Hematopoietic multipotent progenitor cell treated with erythropoietin and hydrocortisone succinate and interleukin-3 and kit ligand, for 8 days (in vitro differentiated cells): Measurements from ENCODE around the gene DAGLA.

Experiments used
- DNase-seq: peaks from one replicate; pipeline ENCODE4 v3.0.0-alpha.2; 2015

DAGLA gene

GRCh38 chr11:61711498-61711897 is 31.3 kb downstream of the DAGLA start:
- no peak for DNase-seq

DNA sequence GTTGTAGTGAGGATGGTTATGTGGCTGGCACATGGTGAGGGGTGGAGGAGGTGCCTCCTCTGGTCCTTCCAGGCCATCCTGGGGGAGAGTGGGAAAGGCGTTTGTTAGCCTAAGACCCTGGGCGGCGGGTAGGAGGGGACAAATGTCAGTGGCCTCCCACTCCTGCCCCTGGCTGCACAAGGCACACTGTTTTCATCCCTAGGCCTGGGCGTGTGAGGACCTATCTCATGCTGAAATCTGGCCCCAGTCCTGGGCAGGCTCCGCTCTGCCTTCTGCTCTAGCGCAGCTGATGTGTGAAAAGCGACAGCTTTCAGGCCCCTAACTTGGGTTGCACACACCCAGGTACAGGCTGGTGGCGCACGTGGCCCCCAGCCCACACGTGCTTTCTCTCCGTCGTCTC is 32.1 kb downstream of the DAGLA start:
- no peak for DNase-seq

DNA sequence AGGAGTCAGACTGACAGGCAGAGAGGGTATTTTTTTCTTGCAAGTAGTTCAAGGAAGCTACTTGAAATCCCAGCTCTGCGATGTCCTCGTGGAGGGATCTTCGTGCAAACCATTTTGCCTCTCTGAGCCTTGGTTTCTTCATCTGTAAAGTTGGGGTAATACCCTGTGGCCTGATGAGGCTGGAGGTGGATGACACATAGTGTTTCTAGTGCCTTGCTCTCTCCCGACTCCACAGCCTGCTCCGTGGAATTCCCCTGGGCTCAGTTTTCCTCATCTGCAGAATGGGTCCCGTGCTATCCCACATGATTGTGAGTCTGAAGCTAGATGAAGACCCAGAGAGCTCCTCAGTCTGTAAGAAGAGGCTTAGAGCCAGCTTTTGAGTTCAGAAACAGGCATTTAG is 32.7 kb downstream of the DAGLA start:
- DNase-seq: no peak

- no peak for DNase-seq
Measured at GRCh38 chr11:61713464-61713863, 33.3 kb downstream of the DAGLA start.

- DNase-seq: no peak
Measured at GRCh38 chr11:61713906-61714305, 33.7 kb downstream of the DAGLA start.

- no peak for DNase-seq
Measured at GRCh38 chr11:61714316-61714715, 34.1 kb downstream of the DAGLA start.

GRCh38 chr11:61714916-61715315 is 34.7 kb downstream of the DAGLA start:
- no peak for DNase-seq

DNA sequence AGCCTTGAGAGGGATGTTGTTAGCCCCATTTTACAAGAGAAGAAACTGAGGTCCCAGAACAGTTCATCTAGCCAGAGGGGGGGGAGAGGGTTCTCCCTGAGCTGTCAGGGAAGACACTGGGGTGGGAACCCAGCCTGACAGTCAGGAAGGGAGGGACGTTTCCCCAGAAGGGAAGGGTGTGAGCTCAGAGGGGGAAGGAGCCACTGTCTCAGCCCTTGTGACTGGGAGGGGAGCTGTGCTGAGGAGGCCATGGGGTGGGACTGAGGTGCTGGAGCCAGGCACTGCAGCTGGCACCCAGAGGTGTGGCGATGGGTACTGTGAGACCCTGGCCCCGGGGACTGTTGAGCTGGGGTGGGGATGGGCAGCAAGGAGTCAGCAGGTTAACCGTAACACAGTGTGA is 35.7 kb downstream of the DAGLA start:
- DNase-seq: no peak

- DNase-seq: no peak
Measured at GRCh38 chr11:61716478-61717285, 36.5 kb downstream of the DAGLA start.

DNA sequence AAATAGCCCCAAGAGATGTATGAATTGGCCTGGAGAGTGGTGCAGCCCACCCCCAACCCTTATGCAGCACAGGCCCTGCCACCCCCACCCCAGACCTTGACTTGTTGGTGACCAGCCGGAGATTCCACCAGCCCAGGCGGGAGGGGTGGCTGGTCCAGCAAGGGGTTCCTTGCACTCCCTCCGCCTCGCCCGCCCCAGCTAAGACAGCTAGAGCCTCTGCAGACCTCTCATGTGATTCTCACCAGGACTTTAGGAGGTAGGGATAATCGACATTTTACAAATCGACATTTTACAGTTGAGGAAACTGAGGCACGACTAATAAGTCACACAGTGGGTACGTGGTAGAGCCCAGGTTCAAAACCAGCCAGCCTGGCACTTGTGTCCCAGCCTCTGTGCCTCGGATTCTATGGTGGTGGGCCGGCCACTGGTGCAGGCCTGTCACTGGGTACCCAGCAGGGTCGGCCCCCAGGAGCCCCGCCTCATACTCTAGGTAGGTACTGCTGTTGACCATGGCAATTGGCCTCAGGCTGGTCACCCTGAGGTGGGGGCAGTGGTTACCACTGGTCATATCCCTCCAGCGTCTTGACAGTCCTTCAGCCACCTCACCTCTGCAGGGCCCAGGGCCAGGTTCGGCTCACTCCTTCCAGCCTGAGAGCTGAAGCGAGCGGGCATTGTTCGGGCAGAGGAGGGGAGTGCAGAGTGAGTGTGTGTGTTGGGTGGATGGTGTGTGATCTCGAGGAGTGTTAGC is 37.3 kb downstream of the DAGLA start:
- DNase-seq: no peak

GRCh38 chr11:61718046-61718531 is 37.9 kb downstream of the DAGLA start:
- DNase-seq: no peak

- DNase-seq: no peak
Measured at GRCh38 chr11:61718621-61719302, 38.6 kb downstream of the DAGLA start.

DNA sequence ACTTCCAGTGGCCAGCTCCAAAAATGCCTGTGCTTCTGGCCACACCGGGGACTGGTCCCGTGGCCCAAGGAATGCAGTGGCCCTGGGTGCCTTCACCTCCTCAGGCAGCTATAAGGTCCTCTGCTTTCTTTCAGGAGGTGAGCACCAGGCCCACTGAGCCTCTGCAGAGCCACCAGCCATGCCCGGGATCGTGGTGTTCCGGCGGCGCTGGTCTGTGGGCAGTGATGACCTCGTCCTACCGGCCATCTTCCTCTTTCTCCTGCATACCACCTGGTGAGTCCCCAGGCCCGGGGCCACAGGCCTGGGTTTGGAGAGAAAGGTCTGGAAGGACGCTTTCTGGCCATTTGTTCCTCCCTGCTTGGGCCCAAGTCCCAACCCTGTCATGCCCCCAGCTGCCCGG is 39.8 kb downstream of the DAGLA start:
- no peak for DNase-seq

DNA sequence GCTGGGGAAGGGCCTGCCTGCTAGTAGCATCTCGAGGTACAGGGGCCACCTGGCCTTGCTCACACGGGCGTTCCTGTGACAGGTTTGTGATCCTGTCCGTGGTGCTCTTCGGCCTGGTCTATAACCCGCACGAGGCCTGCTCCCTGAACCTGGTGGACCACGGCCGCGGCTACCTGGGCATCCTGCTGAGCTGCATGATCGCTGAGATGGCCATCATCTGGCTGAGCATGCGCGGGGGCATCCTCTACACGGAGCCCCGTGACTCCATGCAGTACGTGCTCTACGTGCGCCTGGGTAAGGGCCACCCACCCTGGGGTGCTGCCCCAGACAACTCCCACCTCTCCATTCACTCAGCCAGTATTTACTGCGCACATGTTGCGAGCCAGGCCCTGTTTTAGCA is 40.4 kb downstream of the DAGLA start:
- DNase-seq: no peak

DNA sequence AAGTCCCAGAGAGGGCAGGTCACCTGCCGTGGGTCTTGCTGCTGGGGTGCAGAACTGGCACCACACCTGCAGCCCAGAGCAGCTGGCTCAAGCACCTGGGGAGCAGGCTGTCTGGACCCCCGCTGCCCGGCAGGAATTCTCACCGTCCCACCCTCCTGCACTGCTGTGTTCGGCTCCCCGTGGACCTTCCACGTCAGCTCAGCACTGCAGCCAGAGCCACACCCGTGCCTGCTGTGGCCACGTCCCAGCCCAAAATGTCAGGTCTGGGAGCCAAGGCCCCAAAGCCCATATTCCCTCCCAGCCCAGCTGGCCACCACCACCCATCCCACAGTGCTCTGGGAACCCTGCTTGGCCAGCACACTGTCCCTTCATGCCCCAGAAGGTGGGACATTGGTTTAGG is 44.2 kb downstream of the DAGLA start:
- DNase-seq: no peak

DNA sequence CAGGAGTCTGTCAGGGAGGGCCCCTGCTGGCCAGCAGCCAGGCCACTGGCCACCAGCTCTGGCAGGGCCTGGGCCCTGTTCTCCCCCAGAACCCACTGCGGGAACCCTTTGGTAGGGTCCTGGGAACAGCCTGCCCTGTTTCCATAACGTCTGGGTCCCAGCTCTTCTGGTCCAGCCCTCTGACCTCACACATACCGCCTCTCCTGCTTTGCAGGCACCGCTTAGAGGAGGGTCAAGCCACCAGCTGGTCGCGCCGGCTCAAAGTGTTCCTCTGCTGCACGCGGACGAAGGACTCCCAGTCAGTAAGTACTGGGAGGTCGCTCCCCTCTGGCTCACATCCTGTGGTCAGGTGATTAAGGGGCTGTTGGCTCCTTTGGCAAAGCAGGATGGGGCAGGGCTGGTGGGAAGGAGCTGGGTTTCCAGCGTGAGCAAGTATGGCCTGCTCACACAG is 45.6 kb downstream of the DAGLA start:
- no peak for DNase-seq

DNA sequence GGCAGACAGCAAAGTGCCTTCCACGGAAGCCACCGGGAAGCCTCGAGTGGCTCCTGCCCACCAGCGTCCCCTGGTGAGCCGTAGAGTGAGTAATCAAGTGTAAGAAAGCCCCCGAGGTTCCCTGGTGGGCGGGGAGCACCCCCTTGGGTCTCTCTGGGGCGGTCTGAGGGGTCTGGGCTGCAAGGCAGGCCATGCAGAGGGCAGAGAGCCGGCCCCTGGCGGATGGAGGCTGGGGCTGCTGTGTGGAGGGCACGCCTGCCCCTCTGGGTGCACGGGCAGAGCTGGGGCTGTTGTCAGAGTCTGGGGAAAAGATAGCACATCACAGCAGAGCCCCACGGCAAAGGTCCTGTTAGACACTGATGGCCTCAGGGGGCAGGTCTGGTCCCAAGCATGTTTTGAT is 46.6 kb downstream of the DAGLA start:
- DNase-seq: no peak

DNA sequence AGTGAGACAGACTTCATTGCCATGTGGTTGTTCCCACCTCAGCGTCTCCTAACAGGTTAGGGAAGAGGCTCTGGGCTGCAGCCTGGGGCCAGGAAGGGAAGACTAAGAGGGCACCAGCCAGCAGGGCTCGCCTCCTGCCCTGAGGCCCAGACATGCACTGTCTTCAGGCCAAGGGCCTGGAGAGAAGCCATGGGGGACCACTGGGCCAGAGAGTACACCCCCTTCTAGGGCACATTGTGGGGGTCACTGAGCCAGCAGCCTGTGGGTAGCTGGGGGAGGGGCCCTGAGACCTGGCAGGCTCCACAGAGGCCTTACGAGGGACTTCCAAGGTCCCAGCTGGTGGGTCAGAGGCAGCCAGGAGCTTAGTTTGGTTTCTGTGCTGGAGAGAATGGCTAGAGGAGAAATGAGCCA is 47.2 kb downstream of the DAGLA start:
- no peak for DNase-seq

DNA sequence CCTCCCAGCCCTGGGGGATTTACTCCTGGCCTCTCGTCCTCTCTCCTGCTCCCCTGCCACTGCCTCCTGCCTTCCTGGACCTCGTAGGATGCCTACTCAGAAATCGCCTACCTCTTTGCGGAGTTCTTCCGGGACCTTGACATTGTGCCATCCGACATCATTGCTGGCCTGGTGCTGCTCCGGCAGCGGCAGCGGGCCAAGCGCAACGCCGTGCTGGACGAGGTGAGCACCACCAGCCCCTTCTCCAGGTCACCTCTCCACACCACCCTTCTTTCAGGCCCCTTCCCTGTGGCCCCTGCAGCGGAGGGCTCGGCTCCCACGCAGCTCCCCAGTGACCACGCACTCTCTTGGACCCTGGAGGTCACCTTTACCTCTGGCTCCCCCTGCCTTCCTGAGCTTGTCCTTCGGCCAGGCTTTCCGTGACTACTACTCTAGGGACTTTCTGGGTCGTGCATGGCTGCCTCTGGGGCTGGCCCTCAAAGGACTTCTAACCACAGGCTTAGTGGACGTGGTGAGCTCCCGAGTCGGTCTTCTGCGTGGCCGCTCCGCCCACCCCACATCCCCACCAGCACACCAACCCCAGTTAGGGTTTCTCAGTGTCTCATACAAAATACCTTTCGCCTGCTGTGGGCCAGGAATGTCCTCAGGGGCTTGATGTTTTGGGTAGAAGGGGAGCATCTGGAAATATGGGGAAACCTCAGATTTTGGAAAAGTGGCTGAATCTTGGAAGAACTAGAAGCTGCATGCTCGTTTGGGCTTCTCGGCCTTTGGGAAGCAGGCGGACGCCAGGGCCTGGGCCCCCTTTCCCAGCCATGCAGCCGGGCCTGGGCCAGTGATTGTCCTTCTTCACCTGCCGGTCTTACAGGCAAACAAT is 48.1 kb downstream of the DAGLA start:
- DNase-seq: no peak

- DNase-seq: no peak
Measured at GRCh38 chr11:61728940-61729219, 48.7 kb downstream of the DAGLA start.

- no peak for DNase-seq
Measured at GRCh38 chr11:61730240-61730994, 50.2 kb downstream of the DAGLA start.
